Common myeloid progenitor, CD34-positive (primary cell): ENCODE results near the gene LECT2.

ENCODE experiments used
- CTCF ChIA-PET: fragments of 350-600 bp; sonication (Branson Sonifier 250); formaldehyde crosslinking; loops from one replicate; lab custom pipeline; 2021; ENCODE audit warnings: antibody characterized with exemption; lab: Charles Lee
- POLR2A ChIA-PET: fragments of 350-600 bp; sonication (Branson Sonifier 250); formaldehyde crosslinking; loops from one replicate; lab custom pipeline; 2021; ENCODE audit warnings: antibody characterized with exemption; lab: Charles Lee
- DNase-seq, 3 donors: peaks; one replicate each; pipeline versions ENCODE4 v3.0.0 to v3.0.0-alpha.2; 2013
- H3K27ac ChIP-seq, 2 experiments: 1 replicate in 1 of 2; 2 replicates in 1 of 2; pipeline ENCODE4 v1.7.0; 2013; ENCODE audit warnings: inconsistent platforms in 2 of 2, low read length in 2 of 2, mild to moderate bottlenecking in 2 of 2, low read depth in 1 of 2, moderate library complexity in 1 of 2; ENCODE audit not compliant: severe bottlenecking in 2 of 2, insufficient read depth in 1 of 2, poor library complexity in 1 of 2
- H3K27me3 ChIP-seq, 5 experiments: replicated peaks in 2 of 5; 1 replicate in 3 of 5; 2 replicates in 2 of 5; pipeline versions ENCODE4 v1.6.1 to v1.7.0; 2013; ENCODE audit warnings: low read length in 4 of 5, mild to moderate bottlenecking in 2 of 5, moderate library complexity in 2 of 5, inconsistent platforms in 1 of 5; ENCODE audit not compliant: insufficient read depth in 5 of 5, control insufficient read depth in 4 of 5
- H3K36me3 ChIP-seq, 4 experiments: 1 replicate in 2 of 4; 2 replicates in 2 of 4; pipeline versions ENCODE4 v1.6.1 to v1.7.0; 2013; ENCODE audit warnings: low read length in 3 of 4, control low read depth in 1 of 4, mild to moderate bottlenecking in 1 of 4; ENCODE audit not compliant: control insufficient read depth in 4 of 4, insufficient read depth in 4 of 4
- H3K4me1 ChIP-seq, 4 experiments: 1 replicate in 3 of 4; 2 replicates in 1 of 4; pipeline versions ENCODE4 v1.6.1 to v1.7.1; 2013; ENCODE audit warnings: low read length in 3 of 4, mild to moderate bottlenecking in 3 of 4, control low read depth in 1 of 4, inconsistent platforms in 1 of 4, moderate library complexity in 1 of 4; ENCODE audit not compliant: control insufficient read depth in 4 of 4, insufficient read depth in 4 of 4; ENCODE audit errors: control extremely low read depth in 1 of 4
- H3K4me3 ChIP-seq, 7 experiments: 1 replicate in 4 of 7; 2 replicates in 3 of 7; pipeline versions ENCODE4 v1.5.1 to v1.7.0; 2013; ENCODE audit warnings: mild to moderate bottlenecking in 7 of 7, low read length in 6 of 7, moderate library complexity in 6 of 7, inconsistent platforms in 2 of 7, low read depth in 2 of 7, control low read depth in 1 of 7; ENCODE audit not compliant: insufficient read depth in 4 of 7, control insufficient read depth in 1 of 7; ENCODE audit errors: extremely low read depth in 1 of 7
- H3K9me3 ChIP-seq, 5 experiments: 1 replicate in 4 of 5; 2 replicates in 1 of 5; pipeline versions ENCODE4 v1.6.1 to v1.7.1; 2013; ENCODE audit warnings: low read length in 4 of 5, mild to moderate bottlenecking in 2 of 5, inconsistent platforms in 1 of 5, low read depth in 1 of 5, moderate library complexity in 1 of 5; ENCODE audit not compliant: control insufficient read depth in 4 of 5, insufficient read depth in 2 of 5; ENCODE audit errors: control extremely low read depth in 1 of 5
- WGBS: methylation state at CpG from one replicate; pipeline ENCODE4 v1.1.5; 2013; ENCODE audit not compliant: insufficient coverage; 5-methylcytosine and 5-hydroxymethylcytosine counted together

Gene LECT2

GRCh38 chr5:135974021-135974600 is 19.3 kb upstream of the LECT2 start:
- ChIA-PET CTCF (interaction anchor here (1.3 kb wide), 1 partner anchor 210 kb away, joined by 3 read pairs; no protein-coding TSS in a partner anchor), POLR2A (interaction anchor here (0.6 kb wide), 1 partner anchor 95 kb away, joined by 5 read pairs; no protein-coding TSS in a partner anchor)
- DNase-seq = no peak
- H3K36me3 ChIP-seq = no peaks in the 10 kb centered on the region
- no peaks in the 10 kb centered on the region for H3K9me3 ChIP-seq
- H3K4me3 ChIP-seq = no peak overlapping the region
- no peaks in the 10 kb centered on the region for H3K4me1 ChIP-seq
- peaks cover 2 to 32% (median 17%) of the 10 kb centered on the region in 5 experiments for H3K27me3 ChIP-seq
- H3K27ac ChIP-seq = no peak overlapping the region

- Histone ChIP-seq H3K4me3 (peak overlapping the region in 1 of 7 experiments; percentile 12), H3K36me3 (no peaks in the 10 kb centered on the region), H3K27me3 (peaks cover 2 to 31% (median 17%) of the 10 kb centered on the region in 5 experiments), H3K9me3 (no peaks in the 10 kb centered on the region), H3K27ac (no peak overlapping the region), H3K4me1 (no peaks in the 10 kb centered on the region)
- 100% methylated on average over 1 of the region's 2 CpGs for WGBS
- DNase-seq = no peak
- ChIA-PET CTCF (interaction anchor here (0.9 to 1.3 kb wide), 3 partner anchors 9 to 84 kb away, joined by 3 to 4 read pairs (median 3); no protein-coding TSS in a partner anchor), POLR2A (interaction anchor here (0.6 kb wide), 1 partner anchor 96 kb away, joined by 5 read pairs; no protein-coding TSS in a partner anchor)
Observed at GRCh38 chr5:135973323-135974020, 18.7 kb upstream of the LECT2 start.

- Histone ChIP-seq H3K9me3 (peaks cover 0 to 2% (median 0%) of the 10 kb centered on the region in 5 experiments), H3K27ac (no peak overlapping the region), H3K4me3 (no peak overlapping the region), H3K27me3 (peaks cover 2 to 18% (median 15%) of the 10 kb centered on the region in 5 experiments), H3K4me1 (no peaks in the 10 kb centered on the region), H3K36me3 (no peaks in the 10 kb centered on the region)
- DNase-seq = no peak
- CTCF ChIA-PET = interaction anchor here (0.6 to 1.6 kb wide), 2 partner anchors 9 to 27 kb away, joined by 3 read pairs; no protein-coding TSS in a partner anchor
- POLR2A ChIA-PET = no interaction called here
- no CpG with 5 or more reads among the region's 1 CpG for WGBS
Observed at GRCh38 chr5:135971701-135972100, 16.9 kb upstream of the LECT2 start.

- Histone ChIP-seq H3K4me1 (no peaks in the 10 kb centered on the region), H3K9me3 (peaks cover 0 to 2% (median 0%) of the 10 kb centered on the region in 5 experiments), H3K4me3 (no peak overlapping the region), H3K27me3 (peaks cover 0 to 4% (median 0%) of the 10 kb centered on the region in 5 experiments), H3K36me3 (no peaks in the 10 kb centered on the region), H3K27ac (no peak overlapping the region)
- no CpG with 5 or more reads among the region's 3 CpGs for WGBS
- no peak for DNase-seq
- ChIA-PET POLR2A (no interaction called here), CTCF (no interaction called here)
Observed at GRCh38 chr5:135966790-135967189, 12.0 kb upstream of the LECT2 start.

GRCh38 chr5:135966165-135966564 is 11.4 kb upstream of the LECT2 start:
- ChIA-PET CTCF (no interaction called here), POLR2A (no interaction called here)
- DNase-seq = no peak
- H3K4me1 ChIP-seq = no peaks in the 10 kb centered on the region
- H3K27me3 ChIP-seq = peaks cover 0 to 4% (median 0%) of the 10 kb centered on the region in 5 experiments
- H3K4me3 ChIP-seq = no peak overlapping the region
- 100% methylated on average over 1 of the region's 4 CpGs for WGBS
- no peak overlapping the region for H3K27ac ChIP-seq
- H3K9me3 ChIP-seq = peaks cover 0 to 2% (median 0%) of the 10 kb centered on the region in 5 experiments
- no peaks in the 10 kb centered on the region for H3K36me3 ChIP-seq

GRCh38 chr5:135965504-135965903 is 10.7 kb upstream of the LECT2 start:
- 96% methylated on average over 3 of the region's 3 CpGs for WGBS
- H3K27ac ChIP-seq = no peak overlapping the region
- ChIA-PET POLR2A (no interaction called here), CTCF (interaction anchor here (1.6 kb wide), 1 partner anchor 13 kb away, joined by 3 read pairs; no protein-coding TSS in a partner anchor)
- no peak overlapping the region for H3K4me3 ChIP-seq
- H3K27me3 ChIP-seq = peaks cover 0 to 4% (median 0%) of the 10 kb centered on the region in 5 experiments
- H3K4me1 ChIP-seq = no peaks in the 10 kb centered on the region
- DNase-seq = no peak
- no peaks in the 10 kb centered on the region for H3K36me3 ChIP-seq
- peaks cover 0 to 2% (median 0%) of the 10 kb centered on the region in 5 experiments for H3K9me3 ChIP-seq
